Heart left ventricle (tissue), 16 donors: ENCODE measurements around the gene COMMD9. TPM values are rescaled to one million over a fixed set of nuclear protein-coding genes. Genes with fewer than 3 reads are reported as not detected.

Source experiments
- ATAC-seq, 4 donors: fragments of 200-7000 bp; cut with Tn5 transposase; one replicate each; pipeline ENCODE4 v1.9.1; 2020 to 2022; ENCODE audit warnings: moderate library complexity in 4 of 4, mild to moderate bottlenecking in 3 of 4, moderate number of reproducible peaks in 1 of 4
- DNase-seq, 5 donors: peaks; one replicate each; pipeline ENCODE4 v3.0.0-alpha.2; 2020
- H3K27ac ChIP-seq, 12 donors: fragments of 200-600 bp; sonication (generic) in 4 of 12; one replicate each; pipeline versions ENCODE4 v1.5.0 to v1.8.0; 2016 to 2022; ENCODE audit warnings: mild to moderate bottlenecking in 2 of 12
- H3K27me3 ChIP-seq, 9 donors: fragments of 200-600 bp; sonication (generic) in 2 of 9; one replicate each; pipeline versions ENCODE4 v1.5.1 to v1.8.0; 2016 to 2022; ENCODE audit warnings: mild to moderate bottlenecking in 3 of 9
- H3K36me3 ChIP-seq, 9 donors: fragments of 200-600 bp; sonication (generic) in 2 of 9; one replicate each; pipeline versions ENCODE4 v1.5.0 to v1.8.0; 2018 to 2022; ENCODE audit warnings: mild to moderate bottlenecking in 2 of 9
- H3K4me1 ChIP-seq, 12 donors: fragments of 200-600 bp; sonication (generic) in 4 of 12; one replicate each; pipeline versions ENCODE4 v1.5.0 to v1.8.0; 2016 to 2022; ENCODE audit warnings: mild to moderate bottlenecking in 3 of 12
- H3K4me3 ChIP-seq, 12 donors: fragments of 200-600 bp; sonication (generic) in 4 of 12; one replicate each; pipeline versions ENCODE4 v1.5.0 to v1.8.0; 2017 to 2022; ENCODE audit warnings: mild to moderate bottlenecking in 9 of 12, moderate library complexity in 4 of 12
- H3K9me3 ChIP-seq, 12 donors: fragments of 200-600 bp; sonication (generic) in 4 of 12; one replicate each; pipeline versions ENCODE4 v1.5.0 to v1.8.0; 2016 to 2022; ENCODE audit warnings: mild to moderate bottlenecking in 1 of 12
- CTCF ChIP-seq, 12 donors: fragments of 200-600 bp; sonication (generic) in 4 of 12; IDR thresholded peaks; one replicate each; pipeline versions ENCODE4 v1.5.0 to v1.8.0; 2018 to 2022; ENCODE audit warnings: antibody characterized with exemption in 12 of 12, mild to moderate bottlenecking in 5 of 12
- POLR2A ChIP-seq, 2 donors: fragments of 450-650 bp; IDR thresholded peaks; one replicate each; pipeline ENCODE4 v1.6.1; 2017; ENCODE audit warnings: antibody characterized with exemption in 2 of 2, mild to moderate bottlenecking in 2 of 2, moderate library complexity in 2 of 2
- WGBS, 4 donors: extraction: QIAGEN DNeasy Blood & Tissue Kit in 2 of 4; methylation state at CpG; one replicate each; pipeline versions ENCODE4 v1.1.5 to v1.1.7; 2013 to 2018; 5-methylcytosine and 5-hydroxymethylcytosine counted together
- intact Hi-C, 10 donors: fragments of 100-400 bp; cut with DNase I; formaldehyde crosslinking; loops; one replicate each; pipeline versions ENCODE4 v1.11.1 to v1.14.2; 2022
- polyA plus RNA-seq, 2 donors: library from polyadenylated mRNA; stranded (reverse); fragments of 200-250 nt; gene quantifications; one replicate each; pipeline ENCODE4 v1.2.3, GENCODE V29; 2013
- total RNA-seq, 9 donors: library from RNA; depleted of rRNA in 2 of 9; stranded (reverse); fragments of >200 nt in 2 of 9; fragmentation: NEBNext Ultra II Directional in 3 of 9; extraction: Animal tissue kit (Norgen Biotek cat#: 25700) in 3 of 9; gene quantifications; one replicate each; pipeline versions ENCODE4 v1.1.0 to v1.2.4, GENCODE V29; 2016 to 2023
- donor health status: ischemic (EF 13 %, LVEDD 7.1; RV severe dilation, severe dysfunction).
- donor health status: healthy with polysubstance abuse.
- donor health status: DM: no; HTN: yes; CAD: no.
- donor health status: DM: no; HTN: no; CAD: no.
- donor health status: ischemic (EF 25% LVEDD 6.9; RV normal size, moderate dysfunction).
- donor health status: ischemic (EF 25% LVEDD 5.7; RV mildly dilated, moderate dysfunction).
- donor health status: healthy.
- donor health status: DM: yes; HTN: yes; CAD: no.
- donor health status: ischemic (EF 35%, LVEDD 5.7; RV mildly dilated, moderate dysfunction).
- donor health status: nonischemic (EF 11% LVEDD 7.7; RV severe dilation, severe dysfunction).
- donor health status: DM: yes; HTN: yes; CAD: no.
- donor health status: PGD.
- donor health status: ischemic (EF 29% LVEDD 5.4; RV normal size, mild dysfunction).
- donor health status: nonischemic (EF 23%, LVEDD 6.1; RV moderate dilation, normal function).

The COMMD9 gene
- total and polyA plus RNA-seq, 11 donors = 39.0 to 92.4 (median 51.6) TPM

- Histone ChIP-seq H3K36me3 (no peaks in the 10 kb centered on the region), H3K9me3 (no peaks in the 10 kb centered on the region), H3K27ac (no peak overlapping the region), H3K27me3 (peaks cover 0 to 7% (median 0%) of the 10 kb centered on the region in 9 donors), H3K4me1 (peaks cover 0 to 3% (median 0%) of the 10 kb centered on the region in 12 donors), H3K4me3 (no peak overlapping the region)
- WGBS, 4 donors = 76 to 94% (median 90%) methylated on average over 5 of the region's 5 CpGs
- no peak for TF ChIP-seq POLR2A (IDR thresholded peaks at IDR 0.05)
- TF ChIP-seq CTCF (IDR thresholded peaks at IDR 0.05) = no peak
- no peak for ATAC-seq
- DNase-seq = no peak
- intact Hi-C loops = loop anchor here (2.0 to 10.0 kb wide), 11 partner anchors 130 to 780 kb away; partner anchors contain the start of gene FJX1 (in 1 of the 10)
These were observed 24.3 kb downstream of the COMMD9 start for GRCh38 chr11:36264973-36265344.

GRCh38 chr11:36264011-36264972, 24.9 kb downstream of the COMMD9 start:
- TF ChIP-seq CTCF (IDR thresholded peaks at IDR 0.05) = no peak
- no peak for TF ChIP-seq POLR2A (IDR thresholded peaks at IDR 0.05)
- H3K4me1 ChIP-seq = peaks cover 0 to 3% (median 0%) of the 10 kb centered on the region in 12 donors
- intact Hi-C loops = loop anchor here in 7 of 10 donors (2.0 to 10.0 kb wide), 10 partner anchors 129 to 779 kb away; no protein-coding TSS in a partner anchor
- no peaks in the 10 kb centered on the region for H3K36me3 ChIP-seq
- no peak overlapping the region for H3K4me3 ChIP-seq
- 70 to 79% (median 78%) methylated on average over 9 of the region's 9 CpGs for WGBS, 4 donors
- DNase-seq (no peak), ATAC-seq (no peak)
- no peak overlapping the region for H3K27ac ChIP-seq
- no peaks in the 10 kb centered on the region for H3K9me3 ChIP-seq
- peaks cover 0 to 7% (median 0%) of the 10 kb centered on the region in 9 donors for H3K27me3 ChIP-seq

- intact Hi-C loops = loop anchor here in 7 of 10 donors (5.0 to 10.0 kb wide), 9 partner anchors 126 to 776 kb away; no protein-coding TSS in a partner anchor
- H3K4me1 ChIP-seq = peaks cover 0 to 9% (median 0%) of the 10 kb centered on the region in 12 donors
- DNase-seq = no peak
- H3K36me3 ChIP-seq = no peaks in the 10 kb centered on the region
- WGBS, 4 donors = 78 to 89% (median 82%) methylated on average over 3 to 4 of the region's 4 CpGs
- H3K27me3 ChIP-seq = peaks cover 0 to 18% (median 0%) of the 10 kb centered on the region in 9 donors
- no peak overlapping the region for H3K27ac ChIP-seq
- ATAC-seq = no peak
- H3K4me3 ChIP-seq = no peak overlapping the region
- TF ChIP-seq CTCF (IDR thresholded peaks at IDR 0.05) = no peak
- TF ChIP-seq POLR2A (IDR thresholded peaks at IDR 0.05) = no peak
- peaks cover 0 to 4% (median 0%) of the 10 kb centered on the region in 12 donors for H3K9me3 ChIP-seq
These were observed 28.1 kb downstream of the COMMD9 start for GRCh38 chr11:36261094-36261493.
